ENCODE measurements around the gene ZBTB32. TPM values are rescaled to one million over a fixed set of nuclear protein-coding genes. Genes with fewer than 3 reads are reported as not detected.

Gene ZBTB32
- total RNA-seq, 4 donors from 2014 or later = not detected

- H3K9me3 ChIP-seq = no peaks in the 10 kb centered on the region
- no peak for TF ChIP-seq POLR2A (IDR thresholded peaks at IDR 0.05)
- no peaks in the 10 kb centered on the region for H3K27me3 ChIP-seq
- no peak overlapping the region for H3K27ac ChIP-seq
- no peak overlapping the region for H3K4me3 ChIP-seq
- WGBS = 41% methylated on average over 9 of the region's 9 CpGs
- H3K36me3 ChIP-seq = no peaks in the 10 kb centered on the region
- peaks cover 13% of the 10 kb centered on the region for H3K4me1 ChIP-seq
- DNase-seq (ENCODE audit: low spot score in 2 of 2) = no peak
Observed at GRCh38 chr19:35703343-35703742, 1.0 kb upstream of the ZBTB32 start.

GRCh38 chr19:35708391-35708790 lies 4.0 kb downstream of the ZBTB32 start:
- Histone ChIP-seq H3K36me3 (no peaks in the 10 kb centered on the region), H3K4me1 (no peaks in the 10 kb centered on the region), H3K27ac (no peak overlapping the region), H3K27me3 (no peaks in the 10 kb centered on the region), H3K4me3 (no peak overlapping the region), H3K9me3 (no peaks in the 10 kb centered on the region)
- DNase-seq (ENCODE audit: low spot score in 2 of 2) = no peak
- 86% methylated on average over 1 of the region's 1 CpG for WGBS
- TF ChIP-seq EP300 (IDR thresholded peaks at IDR 0.05) = no peak
- no peak for TF ChIP-seq POLR2A (IDR thresholded peaks at IDR 0.05)

GRCh38 chr19:35710784-35711723 lies 6.7 kb downstream of the ZBTB32 start:
- Histone ChIP-seq H3K4me3 (no peak overlapping the region), H3K27ac (no peak overlapping the region), H3K4me1 (peaks cover 10% of the 10 kb centered on the region), H3K9me3 (no peaks in the 10 kb centered on the region), H3K27me3 (no peaks in the 10 kb centered on the region), H3K36me3 (no peaks in the 10 kb centered on the region)
- 48% methylated on average over 13 of the region's 13 CpGs for WGBS
- DNase-seq (ENCODE audit: low spot score in 2 of 2) = no peak
- TF ChIP-seq EP300 (IDR thresholded peaks at IDR 0.05) = no peak
- TF ChIP-seq POLR2A (IDR thresholded peaks at IDR 0.05) = no peak
- TF ChIP-seq POLR2AphosphoS5 (IDR thresholded peaks at IDR 0.05) = no peak
- no peak for TF ChIP-seq CTCF (IDR thresholded peaks at IDR 0.05)

GRCh38 chr19:35712567-35713505 lies 8.5 kb downstream of the ZBTB32 start:
- TF ChIP-seq POLR2A (IDR thresholded peaks at IDR 0.05) (no peak), POLR2AphosphoS5 (IDR thresholded peaks at IDR 0.05) (no peak), CTCF (IDR thresholded peaks at IDR 0.05) (no peak), EP300 (IDR thresholded peaks at IDR 0.05) (no peak)
- 73% methylated on average over 11 of the region's 11 CpGs for WGBS
- Histone ChIP-seq H3K4me1 (peaks cover 17% of the 10 kb centered on the region), H3K27ac (no peak overlapping the region), H3K36me3 (no peaks in the 10 kb centered on the region), H3K4me3 (no peak overlapping the region), H3K9me3 (no peaks in the 10 kb centered on the region), H3K27me3 (no peaks in the 10 kb centered on the region)
- DNase-seq (ENCODE audit: low spot score in 2 of 2) = no peak

GRCh38 chr19:35713506-35713850 lies 9.1 kb downstream of the ZBTB32 start:
- no peak for DNase-seq (ENCODE audit: low spot score in 2 of 2)
- TF ChIP-seq EP300 (IDR thresholded peaks at IDR 0.05) (no peak), CTCF (IDR thresholded peaks at IDR 0.05) (no peak), POLR2AphosphoS5 (IDR thresholded peaks at IDR 0.05) (no peak), POLR2A (IDR thresholded peaks at IDR 0.05) (no peak)
- Histone ChIP-seq H3K36me3 (no peaks in the 10 kb centered on the region), H3K27ac (no peak overlapping the region), H3K4me3 (no peak overlapping the region), H3K9me3 (no peaks in the 10 kb centered on the region), H3K27me3 (no peaks in the 10 kb centered on the region), H3K4me1 (peaks cover 18% of the 10 kb centered on the region)
- 72% methylated on average over 2 of the region's 2 CpGs for WGBS
